ENCODE results near the gene MNS1. TPM values are rescaled to one million over a fixed set of nuclear protein-coding genes. Genes with fewer than 3 reads are reported as not detected.
A peak's percentile ranks its signal among the peaks of the same experiment; 100 is the strongest.

The MNS1 gene
- total and polyA plus RNA-seq, 2 experiments from 2014 or later, result 2.9 to 3.6 TPM

DNA sequence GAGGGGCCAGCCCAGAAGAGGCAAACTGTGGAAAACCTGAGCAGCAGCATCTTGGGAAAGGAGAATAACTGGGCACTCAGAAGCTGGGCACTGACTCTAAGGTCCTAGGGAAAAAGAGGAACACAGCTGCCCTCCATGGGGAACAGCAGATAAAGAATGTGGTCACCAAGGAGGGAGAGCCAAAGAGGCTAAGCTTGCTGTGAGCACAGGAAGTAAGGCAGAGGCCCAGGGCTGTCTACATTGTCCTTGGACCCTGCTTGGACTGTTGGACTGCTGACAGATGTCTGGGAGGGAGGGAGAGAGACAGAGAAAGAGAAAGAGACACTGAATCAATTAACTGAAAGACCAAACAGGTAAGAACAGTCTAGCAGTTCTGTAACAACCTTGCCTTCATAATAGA is 4.5 kb upstream of the MNS1 start:
- Histone ChIP-seq H3K4me2 (ENCODE audit: unreplicated experiment) (no peak overlapping the region), H3K27ac (no peak overlapping the region), H3K9me3 (ENCODE audit: low read depth) (no peaks in the 10 kb centered on the region), H4K20me1 (ENCODE audit: insufficient read depth) (no peaks in the 10 kb centered on the region), H3K9ac (no peak overlapping the region), H3K36me3 (ENCODE audit: low read depth) (no peaks in the 10 kb centered on the region), H3K4me1 (ENCODE audit: insufficient read depth) (no peaks in the 10 kb centered on the region), H3K27me3 (replicated peaks; ENCODE audit: insufficient read depth) (0 out of 2 replicates have a peak, but pooled peaks cover 4% of the 10 kb centered on the region), H3F3A (ENCODE audit: insufficient read depth) (no peaks in the 10 kb centered on the region), H3K79me2 (ENCODE audit: insufficient read depth) (no peaks in the 10 kb centered on the region), H2AFZ (no peak overlapping the region), H3K4me3 (no peak overlapping the region), H3K9me2 (ENCODE audit: insufficient read depth) (no peaks in the 10 kb centered on the region)
- TF ChIP-seq EZH2phosphoT487 (IDR thresholded peaks at IDR 0.05; ENCODE audit: insufficient read depth, low read depth), result no peak
- TF ChIP-seq EZH2 (IDR thresholded peaks at IDR 0.05; ENCODE audit: insufficient read depth, poor library complexity, severe bottlenecking), result no peak
- no peak for DNase-seq
- in situ Hi-C loops (cut with MboI), result no loop called here

DNA sequence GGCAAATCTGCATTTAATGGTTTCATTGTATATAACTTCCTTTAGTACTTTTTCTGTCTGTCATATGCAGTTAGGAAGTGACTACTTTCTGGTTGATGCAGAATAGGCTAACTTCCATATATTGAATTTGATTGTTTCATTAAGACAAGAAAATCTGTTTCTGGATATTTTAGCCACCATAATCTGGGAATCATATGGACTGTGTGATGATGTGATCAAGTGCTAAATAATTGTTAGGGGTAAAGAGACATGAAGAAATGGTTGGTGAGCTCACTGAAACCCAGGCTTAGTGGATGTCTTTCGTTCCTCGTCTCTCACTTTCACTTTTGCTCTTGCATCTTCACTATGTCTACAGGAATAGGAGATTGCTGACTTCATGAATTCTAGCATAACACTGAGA is 3.5 kb upstream of the MNS1 start:
- in situ Hi-C loops (cut with MboI), result no loop called here
- Histone ChIP-seq H3K4me2 (ENCODE audit: unreplicated experiment) (peak overlapping the region; percentile 38), H3K9ac (peak overlapping the region; percentile 34), H3K4me3 (peak overlapping the region; percentile 60), H4K20me1 (ENCODE audit: insufficient read depth) (no peaks in the 10 kb centered on the region), H3K4me1 (ENCODE audit: insufficient read depth) (no peaks in the 10 kb centered on the region), H3K9me2 (ENCODE audit: insufficient read depth) (no peaks in the 10 kb centered on the region), H3K27me3 (replicated peaks; ENCODE audit: insufficient read depth) (0 out of 2 replicates have a peak, but pooled peaks cover 4% of the 10 kb centered on the region), H3K36me3 (ENCODE audit: low read depth) (no peaks in the 10 kb centered on the region), H2AFZ (peak overlapping the region; percentile 72), H3K27ac (no peak overlapping the region), H3K79me2 (ENCODE audit: insufficient read depth) (no peaks in the 10 kb centered on the region), H3F3A (ENCODE audit: insufficient read depth) (no peaks in the 10 kb centered on the region), H3K9me3 (ENCODE audit: low read depth) (no peaks in the 10 kb centered on the region)
- DNase-seq, result peak; percentile 42
- 30% methylated on average over 2 of the region's 2 CpGs for WGBS, 2 experiments (ENCODE audit: low coverage in 1 of 2, low lambda C conversion rate in 2 of 2, missing lambda C conversion rate in 2 of 2)
- no peak for TF ChIP-seq EZH2 (IDR thresholded peaks at IDR 0.05; ENCODE audit: insufficient read depth, poor library complexity, severe bottlenecking)
- TF ChIP-seq EZH2phosphoT487 (IDR thresholded peaks at IDR 0.05; ENCODE audit: insufficient read depth, low read depth), result no peak

DNA sequence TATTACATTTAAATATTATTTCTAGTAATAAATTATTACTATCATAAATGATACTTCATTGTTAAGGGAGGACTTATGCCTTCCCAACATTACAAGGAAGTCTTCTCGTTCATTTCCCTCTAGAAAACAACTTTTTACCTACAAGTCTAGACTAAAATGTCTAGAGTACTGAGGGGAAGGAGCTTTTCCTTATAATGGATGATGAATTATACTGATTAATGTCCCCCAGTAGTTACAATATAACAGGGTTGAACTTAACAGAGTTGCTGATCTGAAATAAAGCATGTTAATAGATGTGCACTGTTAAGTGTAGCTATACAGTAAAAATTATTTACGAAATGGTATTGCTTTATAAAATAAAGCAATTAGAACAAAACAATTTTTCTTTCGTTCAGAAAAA is 2.7 kb upstream of the MNS1 start:
- no peaks in the 10 kb centered on the region for H3K9me3 ChIP-seq (ENCODE audit: low read depth)
- no peaks in the 10 kb centered on the region for H3K9me2 ChIP-seq (ENCODE audit: insufficient read depth)
- H3F3A ChIP-seq (ENCODE audit: insufficient read depth), result no peaks in the 10 kb centered on the region
- DNase-seq, result no peak
- H3K27me3 ChIP-seq (replicated peaks; ENCODE audit: insufficient read depth), result 0 out of 2 replicates have a peak, but pooled peaks cover 4% of the 10 kb centered on the region
- no peaks in the 10 kb centered on the region for H4K20me1 ChIP-seq (ENCODE audit: insufficient read depth)
- H3K9ac ChIP-seq, result no peak overlapping the region
- TF ChIP-seq EZH2phosphoT487 (IDR thresholded peaks at IDR 0.05; ENCODE audit: insufficient read depth, low read depth) (no peak), EZH2 (IDR thresholded peaks at IDR 0.05; ENCODE audit: insufficient read depth, poor library complexity, severe bottlenecking) (no peak)
- H3K79me2 ChIP-seq (ENCODE audit: insufficient read depth), result no peaks in the 10 kb centered on the region
- no peaks in the 10 kb centered on the region for H3K4me1 ChIP-seq (ENCODE audit: insufficient read depth)
- no peak overlapping the region for H3K4me2 ChIP-seq (ENCODE audit: unreplicated experiment)
- 54 to 63% methylated on average over 3 of the region's 3 CpGs for WGBS, 2 experiments (ENCODE audit: low coverage in 1 of 2, low lambda C conversion rate in 2 of 2, missing lambda C conversion rate in 2 of 2)
- no peak overlapping the region for H3K27ac ChIP-seq
- H3K36me3 ChIP-seq (ENCODE audit: low read depth), result no peaks in the 10 kb centered on the region
- no peak overlapping the region for H3K4me3 ChIP-seq
- in situ Hi-C loops (cut with MboI), result no loop called here
- no peak overlapping the region for H2AFZ ChIP-seq

DNA sequence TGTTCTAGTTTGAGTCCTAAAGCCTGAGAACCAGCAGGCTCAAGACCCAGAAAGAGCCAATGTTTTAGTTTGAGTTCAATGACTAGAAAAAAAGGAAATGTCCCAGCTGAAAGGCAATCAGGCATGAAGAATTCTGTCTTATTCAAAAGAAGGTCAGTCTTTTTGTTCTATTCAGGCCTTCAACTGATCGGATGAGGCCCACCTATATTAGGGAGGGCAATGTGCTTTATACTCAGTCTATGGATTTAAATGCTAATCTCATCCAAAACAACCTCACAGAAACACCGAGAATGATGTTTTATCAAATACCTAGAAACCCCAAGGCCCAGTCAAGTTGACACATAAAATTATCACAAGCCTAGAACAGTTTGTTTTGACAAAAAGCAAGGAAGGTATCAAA is 4.0 kb downstream of the MNS1 start:
- Histone ChIP-seq H3K27me3 (replicated peaks; ENCODE audit: insufficient read depth) (no peaks in the 10 kb centered on the region), H3K9me3 (ENCODE audit: low read depth) (no peaks in the 10 kb centered on the region), H3F3A (ENCODE audit: insufficient read depth) (no peaks in the 10 kb centered on the region), H3K36me3 (ENCODE audit: low read depth) (no peaks in the 10 kb centered on the region), H3K4me2 (ENCODE audit: unreplicated experiment) (no peak overlapping the region), H3K27ac (no peak overlapping the region), H4K20me1 (ENCODE audit: insufficient read depth) (no peaks in the 10 kb centered on the region), H3K4me1 (ENCODE audit: insufficient read depth) (no peaks in the 10 kb centered on the region), H3K9ac (no peak overlapping the region), H3K9me2 (ENCODE audit: insufficient read depth) (no peaks in the 10 kb centered on the region), H3K79me2 (ENCODE audit: insufficient read depth) (no peaks in the 10 kb centered on the region), H3K4me3 (no peak overlapping the region), H2AFZ (no peak overlapping the region)
- in situ Hi-C loops (cut with MboI), result no loop called here
- TF ChIP-seq EZH2phosphoT487 (IDR thresholded peaks at IDR 0.05; ENCODE audit: insufficient read depth, low read depth) (no peak), EZH2 (IDR thresholded peaks at IDR 0.05; ENCODE audit: insufficient read depth, poor library complexity, severe bottlenecking) (no peak)
- 84 to 92% methylated on average over 2 of the region's 2 CpGs for WGBS, 2 experiments (ENCODE audit: low coverage in 1 of 2, low lambda C conversion rate in 2 of 2, missing lambda C conversion rate in 2 of 2)
- no peak for DNase-seq

DNA sequence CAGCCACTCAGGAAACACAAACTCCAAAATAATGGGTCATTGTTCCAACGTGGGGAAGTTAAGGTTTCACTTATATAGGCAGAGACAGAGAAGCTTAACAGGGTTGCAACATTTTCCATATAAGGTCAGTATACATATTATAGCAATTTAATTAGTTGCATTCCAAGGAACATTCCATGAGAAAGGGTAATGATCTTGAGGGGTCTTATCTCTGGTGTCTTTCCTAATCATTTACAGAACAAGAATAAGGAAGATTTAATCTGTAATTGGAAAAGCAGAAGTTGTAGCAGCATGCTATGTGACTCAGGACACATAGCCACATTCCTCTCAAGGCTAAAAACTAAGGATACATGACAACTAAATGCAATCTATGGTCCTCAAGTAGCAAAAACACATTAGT is 4.9 kb downstream of the MNS1 start:
- no peaks in the 10 kb centered on the region for H3K79me2 ChIP-seq (ENCODE audit: insufficient read depth)
- H3K9ac ChIP-seq, result no peak overlapping the region
- TF ChIP-seq EZH2phosphoT487 (IDR thresholded peaks at IDR 0.05; ENCODE audit: insufficient read depth, low read depth), result no peak
- no peak for TF ChIP-seq EZH2 (IDR thresholded peaks at IDR 0.05; ENCODE audit: insufficient read depth, poor library complexity, severe bottlenecking)
- H3K27me3 ChIP-seq (replicated peaks; ENCODE audit: insufficient read depth), result no peaks in the 10 kb centered on the region
- no peak overlapping the region for H3K4me3 ChIP-seq
- no peaks in the 10 kb centered on the region for H3K9me3 ChIP-seq (ENCODE audit: low read depth)
- no peaks in the 10 kb centered on the region for H3K9me2 ChIP-seq (ENCODE audit: insufficient read depth)
- H3F3A ChIP-seq (ENCODE audit: insufficient read depth), result no peaks in the 10 kb centered on the region
- WGBS, 2 experiments (ENCODE audit: low coverage in 1 of 2, low lambda C conversion rate in 2 of 2, missing lambda C conversion rate in 2 of 2), result 3 to 12% methylated on average over 1 of the region's 1 CpG
- no peaks in the 10 kb centered on the region for H3K36me3 ChIP-seq (ENCODE audit: low read depth)
- no peaks in the 10 kb centered on the region for H4K20me1 ChIP-seq (ENCODE audit: insufficient read depth)
- no peak overlapping the region for H3K4me2 ChIP-seq (ENCODE audit: unreplicated experiment)
- H3K27ac ChIP-seq, result no peak overlapping the region
- no peak overlapping the region for H2AFZ ChIP-seq
- in situ Hi-C loops (cut with MboI), result no loop called here
- no peaks in the 10 kb centered on the region for H3K4me1 ChIP-seq (ENCODE audit: insufficient read depth)
- peak; percentile 7 for DNase-seq
